Osteoblast (primary cell): Measurements from ENCODE around the gene SHC2. TPM values are rescaled to one million over a fixed set of nuclear protein-coding genes. Genes with fewer than 3 reads are reported as not detected.

Experiments
- DNase-seq: peaks from one replicate; pipeline ENCODE4 v3.0.0; 2011; ENCODE audit warnings: low spot score, mixed read lengths; ENCODE audit not compliant: insufficient read length; ENCODE audit errors: missing footprints
- H2AFZ ChIP-seq: 2 replicates; pipeline ENCODE4 v1.6.0; 2011; ENCODE audit warnings: mild to moderate bottlenecking, low read length
- H3K27ac ChIP-seq: 2 replicates; pipeline ENCODE4 v1.5.1; 2011; ENCODE audit warnings: mild to moderate bottlenecking, low read depth, low read length, moderate library complexity
- H3K27me3 ChIP-seq: 2 replicates; pipeline ENCODE4 v1.6.0; 2012; ENCODE audit warnings: mild to moderate bottlenecking, control low read depth, inconsistent platforms, low read length, moderate library complexity; ENCODE audit not compliant: insufficient read depth
- H3K36me3 ChIP-seq: 2 replicates; pipeline ENCODE4 v1.5.1; 2011; ENCODE audit warnings: mild to moderate bottlenecking, low read length, control low read depth, moderate library complexity; ENCODE audit not compliant: insufficient read depth
- H3K4me1 ChIP-seq: 2 replicates; pipeline ENCODE4 v1.5.1; 2011; ENCODE audit warnings: mild to moderate bottlenecking, low read length, control low read depth, moderate library complexity; ENCODE audit not compliant: insufficient read depth
- H3K4me2 ChIP-seq: 2 replicates; pipeline ENCODE4 v1.6.0; 2011; ENCODE audit warnings: mild to moderate bottlenecking, low read length; ENCODE audit not compliant: insufficient read depth
- H3K4me3 ChIP-seq: fragments of 200-600 bp; sonication (generic); 3 replicates; pipeline ENCODE4 v1.5.1; 2012; ENCODE audit warnings: mild to moderate bottlenecking, low read length, inconsistent platforms; ENCODE audit not compliant: insufficient read depth
- H3K79me2 ChIP-seq: 2 replicates; pipeline ENCODE4 v1.6.0; 2012; ENCODE audit warnings: mild to moderate bottlenecking, low read length, control low read depth, inconsistent platforms; ENCODE audit not compliant: insufficient read depth
- H3K9me3 ChIP-seq: 2 replicates; pipeline ENCODE4 v1.5.1; 2011; ENCODE audit warnings: low read depth, low read length, control low read depth
- H4K20me1 ChIP-seq: 2 replicates; pipeline ENCODE4 v1.6.0; 2012; ENCODE audit warnings: mild to moderate bottlenecking, low read length, control low read depth; ENCODE audit not compliant: insufficient read depth
- total RNA-seq: library from RNA; depleted of rRNA; stranded (reverse); fragments of >200 nt; gene quantifications from 2 replicates; pipeline ENCODE4 v1.2.3, GENCODE V29; 2012
- TF ChIP-seq, protein P1 (sequence below): IDR thresholded peaks from 2 replicates; pipeline ENCODE4 v1.5.1; 2011; ENCODE audit warnings: mild to moderate bottlenecking, low read depth, low read length, moderate library complexity; ENCODE audit errors: extremely low read depth

The SHC2 gene
- total RNA-seq, 1 donor = 0.36 TPM

- TF ChIP-seq, protein P1, sequence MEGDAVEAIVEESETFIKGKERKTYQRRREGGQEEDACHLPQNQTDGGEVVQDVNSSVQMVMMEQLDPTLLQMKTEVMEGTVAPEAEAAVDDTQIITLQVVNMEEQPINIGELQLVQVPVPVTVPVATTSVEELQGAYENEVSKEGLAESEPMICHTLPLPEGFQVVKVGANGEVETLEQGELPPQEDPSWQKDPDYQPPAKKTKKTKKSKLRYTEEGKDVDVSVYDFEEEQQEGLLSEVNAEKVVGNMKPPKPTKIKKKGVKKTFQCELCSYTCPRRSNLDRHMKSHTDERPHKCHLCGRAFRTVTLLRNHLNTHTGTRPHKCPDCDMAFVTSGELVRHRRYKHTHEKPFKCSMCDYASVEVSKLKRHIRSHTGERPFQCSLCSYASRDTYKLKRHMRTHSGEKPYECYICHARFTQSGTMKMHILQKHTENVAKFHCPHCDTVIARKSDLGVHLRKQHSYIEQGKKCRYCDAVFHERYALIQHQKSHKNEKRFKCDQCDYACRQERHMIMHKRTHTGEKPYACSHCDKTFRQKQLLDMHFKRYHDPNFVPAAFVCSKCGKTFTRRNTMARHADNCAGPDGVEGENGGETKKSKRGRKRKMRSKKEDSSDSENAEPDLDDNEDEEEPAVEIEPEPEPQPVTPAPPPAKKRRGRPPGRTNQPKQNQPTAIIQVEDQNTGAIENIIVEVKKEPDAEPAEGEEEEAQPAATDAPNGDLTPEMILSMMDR = no peak
- Histone ChIP-seq H4K20me1 (no peaks in the 10 kb centered on the region), H3K4me2 (no peak overlapping the region), H3K27ac (no peak overlapping the region), H3K9me3 (no peaks in the 10 kb centered on the region), H3K4me1 (no peaks in the 10 kb centered on the region), H3K36me3 (no peaks in the 10 kb centered on the region), H3K79me2 (no peaks in the 10 kb centered on the region), H2AFZ (no peak overlapping the region), H3K4me3 (no peak overlapping the region), H3K27me3 (peaks cover 6% of the 10 kb centered on the region)
- peak; percentile 31 for DNase-seq
Measured at GRCh38 chr19:391726-392374, 69.0 kb downstream of the SHC2 start.

DNA sequence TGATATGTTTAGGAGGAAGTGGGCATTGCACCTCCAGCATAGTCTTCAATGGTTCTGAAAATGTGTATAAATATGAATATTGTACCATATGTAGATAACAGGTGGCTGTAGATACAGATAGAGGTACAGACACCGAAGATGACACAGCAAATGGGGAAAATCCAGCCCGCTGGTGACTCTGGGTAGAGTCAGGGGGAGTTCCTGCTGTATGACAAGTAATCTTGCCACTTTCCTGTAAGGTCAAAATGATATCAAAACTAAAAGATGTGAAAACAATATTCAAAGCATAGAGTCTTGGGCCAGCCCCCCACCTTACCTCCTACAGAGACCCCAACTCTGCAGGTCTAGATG lies 69.7 kb downstream of the SHC2 start:
- no peaks in the 10 kb centered on the region for H3K9me3 ChIP-seq
- peaks cover 7% of the 10 kb centered on the region for H3K27me3 ChIP-seq
- H2AFZ ChIP-seq = no peak overlapping the region
- H3K79me2 ChIP-seq = no peaks in the 10 kb centered on the region
- no peaks in the 10 kb centered on the region for H3K36me3 ChIP-seq
- H4K20me1 ChIP-seq = no peaks in the 10 kb centered on the region
- H3K4me1 ChIP-seq = no peaks in the 10 kb centered on the region
- DNase-seq = peak; percentile 9
- H3K27ac ChIP-seq = no peak overlapping the region
- no peak overlapping the region for H3K4me2 ChIP-seq
- TF ChIP-seq, protein P1 = no peak
- H3K4me3 ChIP-seq = no peak overlapping the region

DNA sequence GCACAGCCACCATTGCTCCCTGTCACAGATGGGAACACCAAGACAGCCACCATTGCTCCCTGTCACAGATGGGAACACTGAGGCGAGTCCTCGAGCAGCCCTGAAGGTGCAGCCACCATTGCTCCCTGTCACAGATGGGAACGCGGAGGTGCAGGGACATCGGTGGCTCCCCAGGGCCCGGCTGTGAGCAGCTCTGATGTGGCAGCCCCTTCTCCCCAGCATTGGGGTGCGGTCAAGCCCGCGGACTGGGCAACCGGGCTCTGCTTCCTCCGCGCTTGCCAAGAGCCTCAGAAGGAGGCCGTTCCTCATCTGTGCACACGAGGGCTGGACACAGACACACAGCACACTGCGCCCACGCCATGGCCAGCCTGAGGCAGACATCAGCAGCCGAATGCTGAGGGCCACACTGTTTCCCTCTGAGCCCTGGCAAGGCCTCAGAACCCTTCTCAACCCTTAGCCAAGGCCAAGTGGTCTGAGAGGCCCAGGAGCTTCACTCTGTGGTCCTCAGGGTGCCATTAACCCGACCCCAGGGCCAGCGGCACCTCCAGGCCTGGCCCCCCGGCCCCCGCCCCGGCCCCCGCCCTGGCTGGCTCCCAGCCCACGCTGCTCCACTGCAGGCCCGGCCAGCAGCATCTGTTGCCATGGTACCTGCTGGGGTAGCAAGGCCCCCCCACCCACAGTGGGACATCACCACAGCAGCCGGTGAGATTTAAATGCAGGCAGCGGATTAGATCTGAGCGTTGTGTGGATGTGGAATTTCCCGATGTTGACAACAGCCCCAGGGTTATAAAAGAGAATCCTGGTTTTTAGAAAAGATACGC lies 70.2 kb downstream of the SHC2 start:
- Histone ChIP-seq H3K79me2 (no peaks in the 10 kb centered on the region), H3K4me3 (no peak overlapping the region), H3K9me3 (no peaks in the 10 kb centered on the region), H3K27me3 (peaks cover 13% of the 10 kb centered on the region), H3K4me2 (no peak overlapping the region), H4K20me1 (no peaks in the 10 kb centered on the region), H3K27ac (no peak overlapping the region), H3K4me1 (no peaks in the 10 kb centered on the region), H3K36me3 (no peaks in the 10 kb centered on the region), H2AFZ (no peak overlapping the region)
- DNase-seq = peak; percentile 46
- TF ChIP-seq, protein P1 = no peak

- DNase-seq = no peak
- TF ChIP-seq, protein P1 = no peak
- Histone ChIP-seq H3K4me2 (no peak overlapping the region), H3K27ac (no peak overlapping the region), H3K4me3 (no peak overlapping the region), H3K79me2 (no peaks in the 10 kb centered on the region), H3K4me1 (no peaks in the 10 kb centered on the region), H4K20me1 (no peaks in the 10 kb centered on the region), H3K36me3 (no peaks in the 10 kb centered on the region), H2AFZ (no peak overlapping the region), H3K9me3 (no peaks in the 10 kb centered on the region), H3K27me3 (peaks cover 16% of the 10 kb centered on the region)
Measured at GRCh38 chr19:389935-390289, 70.9 kb downstream of the SHC2 start.
